Testis (tissue), 2 donors: ENCODE measurements around the gene MSN.

Experiments used
- CTCF ChIP-seq, 3 experiments: fragments of 450-650 bp in 2 of 3; fragments of 200-600 bp in 1 of 3; sonication (generic) in 1 of 3; IDR thresholded peaks; one replicate each; pipeline ENCODE4 v1.5.1; 2016 to 2019; ENCODE audit warnings: antibody characterized with exemption in 3 of 3, mild to moderate bottlenecking in 2 of 3, moderate library complexity in 1 of 3
- POLR2A ChIP-seq: fragments of 450-650 bp; IDR thresholded peaks from one replicate; pipeline ENCODE4 v1.6.1; 2017; ENCODE audit warnings: antibody characterized with exemption, mild to moderate bottlenecking, moderate library complexity

- TF ChIP-seq CTCF (IDR thresholded peaks at IDR 0.05) (no peak), POLR2A (no peak)
Observed at GRCh38 chrX:65741823-65742222, 74.4 kb downstream of the MSN start.
